Limb (tissue), 2 donors: ENCODE results near the gene PCDHA2.
"Not testable (repeated sequence)": the region's sequence is repeated elsewhere in the genome, so short reads cannot be mapped to it uniquely, and the experiment has no call there.

Source experiments
- DNase-seq, 2 donors: peaks; one replicate each; pipeline ENCODE4 v3.0.0-alpha.2; 2016; ENCODE audit errors: extremely low spot score in 2 of 2

PCDHA2 gene

GRCh38 chr5:140821375-140822280 is 27.0 kb downstream of the PCDHA2 start, which contains the start of gene PCDHA5:
TSS of gene PCDHA5 (plus strand) at chr5:140821613.
- no peak for DNase-seq

DNA sequence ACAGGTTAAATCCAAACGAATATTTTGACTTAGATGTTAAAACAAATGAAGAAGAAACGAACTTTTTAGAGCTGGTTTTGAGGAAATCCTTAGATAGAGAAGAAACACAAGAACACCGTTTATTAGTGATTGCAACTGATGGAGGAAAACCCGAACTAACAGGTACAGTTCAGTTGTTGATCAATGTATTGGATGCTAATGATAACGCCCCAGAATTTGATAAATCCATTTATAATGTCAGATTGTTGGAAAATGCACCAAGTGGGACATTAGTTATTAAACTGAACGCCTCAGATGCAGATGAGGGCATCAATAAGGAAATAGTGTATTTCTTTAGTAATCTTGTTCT is 27.6 kb downstream of the PCDHA2 start:
- no peak for DNase-seq

DNA sequence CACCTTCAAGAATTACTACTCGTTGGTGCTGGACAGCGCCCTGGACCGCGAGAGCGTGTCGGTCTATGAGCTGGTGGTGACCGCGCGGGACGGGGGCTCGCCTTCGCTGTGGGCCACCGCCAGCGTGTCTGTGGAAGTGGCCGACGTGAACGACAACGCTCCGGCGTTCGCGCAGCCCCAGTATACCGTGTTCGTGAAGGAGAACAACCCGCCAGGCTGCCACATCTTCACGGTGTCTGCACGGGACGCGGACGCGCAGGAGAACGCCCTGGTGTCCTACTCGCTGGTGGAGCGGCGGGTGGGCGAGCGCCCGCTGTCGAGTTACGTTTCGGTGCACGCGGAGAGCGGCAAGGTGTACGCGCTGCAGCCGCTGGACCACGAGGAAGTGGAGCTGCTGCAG is 28.3 kb downstream of the PCDHA2 start:
- not testable (repeated sequence) for DNase-seq

- DNase-seq = no peak
Measured at GRCh38 chr5:140823475-140823874, 28.8 kb downstream of the PCDHA2 start.

GRCh38 chr5:140827704-140828361 is 33.2 kb downstream of the PCDHA2 start, which contains the start of gene PCDHA6:
TSS of gene PCDHA6 (plus strand) at chr5:140827960. CDS start at chr5:140828092, 132 bp downstream.
- DNase-seq = no peak

GRCh38 chr5:140828362-140828737 is 33.7 kb downstream of the PCDHA2 start:
- no peak for DNase-seq

- DNase-seq = not testable (repeated sequence)
Measured at GRCh38 chr5:140829511-140830501, 35.2 kb downstream of the PCDHA2 start.

- no peak for DNase-seq
Measured at GRCh38 chr5:140833993-140834392, 39.3 kb downstream of the PCDHA2 start, which contains the start of gene PCDHA7. TSS of gene PCDHA7 (plus strand) at chr5:140834269. CDS start at chr5:140834384, 115 bp downstream.

DNA sequence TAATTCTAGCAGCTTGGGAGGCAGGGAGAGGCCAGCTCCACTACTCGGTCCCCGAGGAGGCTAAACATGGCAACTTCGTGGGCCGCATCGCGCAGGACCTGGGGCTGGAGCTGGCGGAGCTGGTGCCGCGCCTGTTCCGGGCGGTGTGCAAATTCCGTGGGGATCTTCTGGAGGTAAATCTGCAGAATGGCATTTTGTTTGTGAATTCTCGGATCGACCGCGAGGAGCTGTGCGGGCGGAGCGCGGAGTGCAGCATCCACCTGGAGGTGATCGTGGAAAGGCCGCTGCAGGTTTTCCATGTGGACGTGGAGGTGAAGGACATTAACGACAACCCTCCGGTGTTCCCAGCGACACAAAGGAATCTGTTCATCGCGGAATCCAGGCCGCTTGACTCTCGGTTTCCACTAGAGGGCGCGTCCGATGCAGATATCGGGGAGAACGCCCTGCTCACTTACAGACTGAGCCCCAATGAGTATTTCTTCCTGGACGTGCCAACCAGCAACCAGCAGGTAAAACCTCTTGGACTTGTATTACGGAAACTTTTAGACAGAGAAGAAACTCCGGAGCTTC is 39.9 kb downstream of the PCDHA2 start:
- not testable (repeated sequence) for DNase-seq

DNA sequence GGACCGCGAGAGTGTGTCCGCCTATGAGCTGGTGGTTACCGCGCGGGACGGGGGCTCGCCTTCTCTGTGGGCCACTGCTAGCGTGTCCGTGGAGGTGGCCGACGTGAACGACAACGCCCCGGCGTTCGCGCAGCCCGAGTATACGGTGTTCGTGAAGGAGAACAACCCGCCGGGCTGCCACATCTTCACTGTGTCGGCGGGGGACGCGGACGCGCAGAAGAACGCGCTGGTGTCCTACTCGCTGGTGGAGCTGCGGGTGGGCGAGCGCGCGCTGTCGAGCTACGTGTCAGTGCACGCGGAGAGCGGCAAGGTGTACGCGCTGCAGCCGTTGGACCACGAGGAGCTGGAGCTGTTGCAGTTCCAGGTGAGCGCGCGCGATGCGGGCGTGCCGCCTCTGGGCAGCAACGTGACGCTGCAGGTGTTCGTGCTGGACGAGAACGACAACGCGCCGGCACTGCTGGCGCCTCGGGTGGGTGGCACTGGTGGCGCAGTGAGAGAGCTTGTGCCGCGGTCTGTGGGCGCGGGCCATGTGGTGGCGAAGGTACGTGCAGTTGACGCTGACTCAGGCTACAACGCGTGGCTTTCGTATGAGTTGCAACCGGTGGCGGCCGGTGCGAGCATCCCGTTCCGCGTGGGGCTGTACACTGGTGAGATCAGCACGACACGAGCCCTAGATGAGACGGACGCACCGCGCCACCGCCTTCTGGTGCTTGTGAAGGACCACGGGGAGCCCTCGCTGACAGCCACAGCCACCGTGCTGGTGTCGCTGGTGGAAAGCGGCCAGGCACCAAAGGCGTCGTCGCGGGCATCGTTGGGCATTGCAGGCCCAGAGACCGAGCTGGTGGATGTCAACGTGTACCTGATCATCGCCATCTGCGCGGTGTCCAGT is 41.2 kb downstream of the PCDHA2 start:
- DNase-seq = no peak

DNA sequence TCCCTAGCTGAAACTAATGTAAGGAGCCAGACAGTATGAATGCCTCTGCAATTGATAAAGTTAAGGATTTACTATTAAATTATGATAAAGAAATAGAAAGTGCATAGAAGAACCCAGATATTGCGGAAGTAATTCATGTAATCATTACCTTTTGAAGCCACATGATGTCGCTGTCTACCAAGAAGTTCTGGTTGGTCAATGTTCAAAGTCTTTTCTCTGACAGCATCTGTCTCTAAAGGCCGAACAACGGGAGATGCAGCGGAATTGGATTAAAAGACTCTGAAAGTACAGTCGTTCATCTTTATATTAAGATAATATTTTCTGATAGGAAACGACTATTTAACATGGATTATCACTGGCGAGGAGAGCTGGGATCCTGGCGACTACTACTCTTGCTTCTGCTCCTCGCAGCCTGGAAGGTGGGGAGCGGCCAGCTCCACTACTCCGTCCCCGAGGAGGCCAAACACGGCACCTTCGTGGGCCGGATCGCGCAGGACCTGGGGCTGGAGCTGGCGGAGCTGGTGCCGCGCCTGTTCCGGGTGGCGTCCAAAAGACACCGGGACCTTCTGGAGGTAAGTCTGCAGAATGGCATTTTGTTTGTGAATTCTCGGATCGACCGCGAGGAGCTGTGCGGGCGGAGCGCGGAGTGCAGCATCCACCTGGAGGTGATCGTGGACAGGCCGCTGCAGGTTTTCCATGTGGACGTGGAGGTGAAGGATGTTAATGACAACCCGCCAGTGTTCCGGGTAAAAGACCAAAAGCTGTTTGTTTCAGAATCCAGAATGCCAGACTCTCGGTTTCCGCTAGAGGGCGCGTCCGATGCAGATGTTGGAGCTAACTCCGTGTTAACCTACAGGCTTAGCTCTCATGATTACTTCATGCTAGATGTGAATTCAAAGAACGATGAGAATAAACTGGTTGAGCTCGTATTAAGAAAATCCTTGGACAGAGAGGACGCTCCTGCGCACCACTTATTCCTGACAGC is 46.6 kb downstream of the PCDHA2 start, which contains the start of gene PCDHA8:
PCDHA8 (plus strand) TSS at position 210 of the 985 bp plus-strand sequence; CDS start at position 345, 135 bp downstream.
- DNase-seq = no peak

DNA sequence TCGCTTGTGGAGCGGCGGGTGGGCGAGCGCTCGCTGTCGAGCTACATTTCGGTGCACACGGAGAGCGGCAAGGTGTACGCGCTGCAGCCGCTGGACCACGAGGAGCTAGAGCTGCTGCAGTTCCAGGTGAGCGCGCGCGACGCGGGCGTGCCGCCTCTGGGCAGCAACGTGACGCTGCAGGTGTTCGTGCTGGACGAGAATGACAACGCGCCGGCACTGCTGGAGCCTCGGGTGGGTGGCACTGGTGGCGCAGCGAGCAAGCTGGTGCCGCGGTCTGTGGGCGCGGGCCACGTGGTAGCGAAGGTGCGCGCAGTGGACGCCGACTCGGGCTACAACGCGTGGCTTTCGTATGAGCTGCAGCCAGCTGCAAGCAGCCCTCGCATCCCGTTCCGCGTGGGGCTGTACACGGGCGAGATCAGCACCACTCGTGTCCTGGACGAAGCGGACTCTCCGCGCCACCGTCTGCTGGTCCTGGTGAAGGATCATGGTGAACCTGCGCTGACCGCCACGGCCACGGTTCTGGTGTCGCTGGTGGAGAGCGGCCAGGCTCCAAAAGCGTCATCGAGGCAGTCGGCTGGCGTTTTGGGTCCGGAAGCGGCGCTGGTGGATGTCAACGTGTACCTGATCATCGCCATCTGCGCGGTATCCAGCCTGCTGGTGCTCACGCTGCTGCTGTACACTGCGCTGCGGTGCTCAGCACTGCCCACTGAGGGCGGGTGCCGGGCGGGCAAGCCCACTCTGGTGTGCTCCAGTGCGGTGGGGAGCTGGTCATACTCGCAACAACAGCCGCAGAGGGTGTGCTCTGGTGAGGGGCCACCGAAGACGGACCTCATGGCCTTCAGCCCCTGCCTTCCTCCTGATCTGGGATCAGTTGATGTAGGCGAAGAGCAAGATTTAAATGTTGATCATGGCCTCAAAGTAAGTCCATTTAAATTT is 48.4 kb downstream of the PCDHA2 start:
- DNase-seq = no peak
